Calu3 (cell line): ENCODE data around the gene SPG7. TPM values are rescaled to one million over a fixed set of nuclear protein-coding genes. Genes with fewer than 3 reads are reported as not detected.

Source experiments
- BruUV-seq: library from RNA; stranded (reverse); fragments of 400-500 nt; replicated peaks from 2 replicates; lab custom pipeline; 2021; lab: Mats Ljungman, UMichigan
- CTCF ChIA-PET: fragments of 300-600 bp; sonication (Branson Sonifier 250); formaldehyde crosslinking; loops from one replicate; lab custom pipeline; 2022; ENCODE audit warnings: antibody characterized with exemption; lab: Charles Lee
- DNase-seq: peaks from one replicate; pipeline ENCODE4 v3.0.0; 2022
- H3K27ac Mint-ChIP-seq: one replicate; pipeline ENCODE4 v1.8.0; 2022; ENCODE audit warnings: mixed read lengths; ENCODE audit not compliant: unreplicated experiment
- H3K27me3 Mint-ChIP-seq: one replicate; pipeline ENCODE4 v1.8.0; 2022; ENCODE audit warnings: mixed read lengths; ENCODE audit not compliant: unreplicated experiment
- H3K36me3 Mint-ChIP-seq: one replicate; pipeline ENCODE4 v1.8.0; 2022; ENCODE audit warnings: mild to moderate bottlenecking, moderate library complexity, mixed read lengths; ENCODE audit not compliant: insufficient read depth, unreplicated experiment
- H3K4me1 Mint-ChIP-seq: one replicate; pipeline ENCODE4 v1.8.0; 2022; ENCODE audit warnings: mild to moderate bottlenecking, low read depth, mixed read lengths; ENCODE audit not compliant: unreplicated experiment
- H3K4me3 Mint-ChIP-seq: one replicate; pipeline ENCODE4 v1.8.0; 2022; ENCODE audit warnings: mild to moderate bottlenecking, low read depth, moderate library complexity, mixed read lengths; ENCODE audit not compliant: unreplicated experiment
- H3K9me3 Mint-ChIP-seq: one replicate; pipeline ENCODE4 v1.8.0; 2022; ENCODE audit warnings: low read depth, mixed read lengths; ENCODE audit not compliant: unreplicated experiment
- CTCF ChIP-seq: fragments of 200-600 bp; IDR thresholded peaks from one replicate; pipeline ENCODE4 v1.8.0; 2022; ENCODE audit warnings: antibody characterized with exemption; ENCODE audit not compliant: unreplicated experiment
- intact Hi-C: fragments of 100-400 bp; cut with micrococcal nuclease; formaldehyde crosslinking; loops from one replicate; pipeline ENCODE4 v1.10.0; 2022; ENCODE audit not compliant: unreplicated experiment
- total RNA-seq: library from RNA; stranded (reverse); gene quantifications from 2 replicates; pipeline ENCODE4 v1.2.3, GENCODE V29; 2022

SPG7 gene
- total RNA-seq, 1 experiment from 2014 or later, result 174 TPM

- H3K4me1 Mint-ChIP-seq, result no peaks in the 10 kb centered on the region
- no peaks in the 10 kb centered on the region for H3K9me3 Mint-ChIP-seq
- no TSS peak for BruUV-seq
- intact Hi-C loops, result no loop called here
- TF ChIP-seq CTCF, result no peak
- H3K36me3 Mint-ChIP-seq, result peaks cover 39% of the 10 kb centered on the region
- no peak overlapping the region for H3K4me3 Mint-ChIP-seq
- H3K27ac Mint-ChIP-seq, result no peak overlapping the region
- no peak for DNase-seq
- no peaks in the 10 kb centered on the region for H3K27me3 Mint-ChIP-seq
- CTCF ChIA-PET, result no interaction called here
These were observed 35.9 kb downstream of the SPG7 start for GRCh38 chr16:89544113-89544512.

GRCh38 chr16:89544713-89545043 is 36.5 kb downstream of the SPG7 start:
- Mint-ChIP-seq H3K9me3 (no peaks in the 10 kb centered on the region), H3K36me3 (peaks cover 45% of the 10 kb centered on the region), H3K4me3 (no peak overlapping the region), H3K27me3 (no peaks in the 10 kb centered on the region), H3K4me1 (no peaks in the 10 kb centered on the region), H3K27ac (no peak overlapping the region)
- BruUV-seq, result no TSS peak
- no peak for TF ChIP-seq CTCF
- DNase-seq, result no peak
- intact Hi-C loops, result no loop called here
- CTCF ChIA-PET, result no interaction called here

GRCh38 chr16:89545044-89545830 is 37.0 kb downstream of the SPG7 start:
- no peak for TF ChIP-seq CTCF
- H3K4me3 Mint-ChIP-seq, result no peak overlapping the region
- DNase-seq, result no peak
- no peaks in the 10 kb centered on the region for H3K4me1 Mint-ChIP-seq
- no TSS peak for BruUV-seq
- CTCF ChIA-PET, result no interaction called here
- peaks cover 45% of the 10 kb centered on the region for H3K36me3 Mint-ChIP-seq
- intact Hi-C loops, result no loop called here
- H3K9me3 Mint-ChIP-seq, result no peaks in the 10 kb centered on the region
- H3K27ac Mint-ChIP-seq, result no peak overlapping the region
- no peaks in the 10 kb centered on the region for H3K27me3 Mint-ChIP-seq

GRCh38 chr16:89545831-89546574 is 37.8 kb downstream of the SPG7 start:
- CTCF ChIA-PET, result no interaction called here
- DNase-seq, result no peak
- intact Hi-C loops, result no loop called here
- Mint-ChIP-seq H3K27ac (no peak overlapping the region), H3K36me3 (peaks cover 41% of the 10 kb centered on the region), H3K4me3 (no peak overlapping the region), H3K9me3 (no peaks in the 10 kb centered on the region), H3K4me1 (no peaks in the 10 kb centered on the region), H3K27me3 (no peaks in the 10 kb centered on the region)
- TF ChIP-seq CTCF, result no peak
- no TSS peak for BruUV-seq
